ENCODE data around the gene DZANK1.
A peak's percentile ranks its signal among the peaks of the same experiment; 100 is the strongest.
"Not testable (repeated sequence)": the region's sequence is repeated elsewhere in the genome, so short reads cannot be mapped to it uniquely, and the experiment has no call there.

Gene DZANK1

DNA sequence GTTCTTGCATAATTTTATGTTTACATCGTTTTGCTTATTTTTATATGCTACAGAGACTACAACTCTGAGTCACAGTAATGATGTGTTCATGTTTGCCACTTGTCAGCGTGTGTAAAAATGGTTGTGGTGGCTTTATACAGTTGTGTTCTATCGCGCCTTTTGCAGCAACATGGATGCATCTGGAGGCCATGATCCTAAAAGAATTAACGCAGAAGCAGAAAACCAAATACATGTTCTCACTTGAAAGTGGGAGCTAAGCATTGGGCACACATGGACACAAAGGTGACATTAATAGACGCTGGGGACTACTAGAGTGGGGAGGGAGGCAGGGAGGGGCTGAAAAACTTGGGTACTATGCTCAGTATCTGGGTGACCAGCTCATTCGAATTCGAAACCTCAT is 39.9 kb upstream of the DZANK1 start:
- TF ChIP-seq, protein P1, sequence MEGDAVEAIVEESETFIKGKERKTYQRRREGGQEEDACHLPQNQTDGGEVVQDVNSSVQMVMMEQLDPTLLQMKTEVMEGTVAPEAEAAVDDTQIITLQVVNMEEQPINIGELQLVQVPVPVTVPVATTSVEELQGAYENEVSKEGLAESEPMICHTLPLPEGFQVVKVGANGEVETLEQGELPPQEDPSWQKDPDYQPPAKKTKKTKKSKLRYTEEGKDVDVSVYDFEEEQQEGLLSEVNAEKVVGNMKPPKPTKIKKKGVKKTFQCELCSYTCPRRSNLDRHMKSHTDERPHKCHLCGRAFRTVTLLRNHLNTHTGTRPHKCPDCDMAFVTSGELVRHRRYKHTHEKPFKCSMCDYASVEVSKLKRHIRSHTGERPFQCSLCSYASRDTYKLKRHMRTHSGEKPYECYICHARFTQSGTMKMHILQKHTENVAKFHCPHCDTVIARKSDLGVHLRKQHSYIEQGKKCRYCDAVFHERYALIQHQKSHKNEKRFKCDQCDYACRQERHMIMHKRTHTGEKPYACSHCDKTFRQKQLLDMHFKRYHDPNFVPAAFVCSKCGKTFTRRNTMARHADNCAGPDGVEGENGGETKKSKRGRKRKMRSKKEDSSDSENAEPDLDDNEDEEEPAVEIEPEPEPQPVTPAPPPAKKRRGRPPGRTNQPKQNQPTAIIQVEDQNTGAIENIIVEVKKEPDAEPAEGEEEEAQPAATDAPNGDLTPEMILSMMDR (IDR thresholded peaks at IDR 0.05; ENCODE audit: extremely low read depth, missing control alignments) = no peak
- no peak for DNase-seq (ENCODE audit: low spot score)

DNA sequence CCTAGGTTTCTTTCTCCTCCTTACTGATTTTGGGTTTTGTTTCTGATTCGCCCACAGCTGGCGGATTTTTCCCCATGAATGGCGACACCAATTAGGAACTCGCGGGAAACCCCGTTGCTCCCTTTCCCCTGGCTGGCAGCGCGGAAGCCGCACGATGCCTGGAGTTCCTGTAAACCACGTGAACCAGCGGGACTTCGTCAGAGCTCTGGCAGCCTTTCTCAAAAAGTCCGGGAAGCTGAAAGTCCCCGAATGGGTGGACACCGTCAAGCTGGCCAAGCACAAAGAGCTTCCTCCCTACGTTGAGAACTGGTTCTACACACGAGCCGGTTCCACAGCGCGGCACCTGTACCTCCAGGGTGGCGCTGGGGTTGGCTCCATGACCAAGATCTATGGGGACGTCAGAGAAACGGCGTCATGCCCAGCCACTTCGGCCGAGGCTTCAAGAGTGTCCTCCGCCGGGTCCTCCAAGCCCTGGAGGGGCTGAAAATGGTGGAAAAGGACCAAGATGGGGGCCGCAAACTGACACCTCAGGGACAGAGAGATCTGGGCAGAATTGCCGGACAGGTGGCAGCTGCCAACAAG is 37.7 kb upstream of the DZANK1 start:
- no peak for DNase-seq (ENCODE audit: low spot score)
- TF ChIP-seq, protein P1 (IDR thresholded peaks at IDR 0.05; ENCODE audit: extremely low read depth, missing control alignments) = no peak

GRCh38 chr20:18501672-18502071 is 34.8 kb upstream of the DZANK1 start:
- not testable (repeated sequence) for DNase-seq (ENCODE audit: low spot score)

DNA sequence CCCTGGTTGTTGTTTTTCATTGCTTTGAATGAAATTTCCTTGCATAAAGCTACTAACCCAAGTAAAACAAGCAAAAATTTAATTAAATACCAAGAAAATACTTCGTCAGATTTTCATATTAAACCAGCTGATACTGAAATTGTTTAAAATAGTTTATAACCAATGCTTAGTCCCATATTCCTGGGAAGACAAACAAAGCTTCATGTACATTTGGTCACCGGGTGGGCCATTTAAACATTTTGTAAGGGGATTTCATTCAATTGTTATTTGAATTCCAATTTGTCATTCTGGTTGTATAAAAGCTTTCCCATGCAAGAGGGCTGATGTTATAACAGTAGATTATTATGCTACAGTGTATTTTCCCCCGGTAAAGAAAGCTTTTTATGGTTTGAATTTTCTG is 30.8 kb upstream of the DZANK1 start:
- TF ChIP-seq, protein P1 (IDR thresholded peaks at IDR 0.05; ENCODE audit: extremely low read depth, missing control alignments) = no peak
- DNase-seq (ENCODE audit: low spot score) = no peak

DNA sequence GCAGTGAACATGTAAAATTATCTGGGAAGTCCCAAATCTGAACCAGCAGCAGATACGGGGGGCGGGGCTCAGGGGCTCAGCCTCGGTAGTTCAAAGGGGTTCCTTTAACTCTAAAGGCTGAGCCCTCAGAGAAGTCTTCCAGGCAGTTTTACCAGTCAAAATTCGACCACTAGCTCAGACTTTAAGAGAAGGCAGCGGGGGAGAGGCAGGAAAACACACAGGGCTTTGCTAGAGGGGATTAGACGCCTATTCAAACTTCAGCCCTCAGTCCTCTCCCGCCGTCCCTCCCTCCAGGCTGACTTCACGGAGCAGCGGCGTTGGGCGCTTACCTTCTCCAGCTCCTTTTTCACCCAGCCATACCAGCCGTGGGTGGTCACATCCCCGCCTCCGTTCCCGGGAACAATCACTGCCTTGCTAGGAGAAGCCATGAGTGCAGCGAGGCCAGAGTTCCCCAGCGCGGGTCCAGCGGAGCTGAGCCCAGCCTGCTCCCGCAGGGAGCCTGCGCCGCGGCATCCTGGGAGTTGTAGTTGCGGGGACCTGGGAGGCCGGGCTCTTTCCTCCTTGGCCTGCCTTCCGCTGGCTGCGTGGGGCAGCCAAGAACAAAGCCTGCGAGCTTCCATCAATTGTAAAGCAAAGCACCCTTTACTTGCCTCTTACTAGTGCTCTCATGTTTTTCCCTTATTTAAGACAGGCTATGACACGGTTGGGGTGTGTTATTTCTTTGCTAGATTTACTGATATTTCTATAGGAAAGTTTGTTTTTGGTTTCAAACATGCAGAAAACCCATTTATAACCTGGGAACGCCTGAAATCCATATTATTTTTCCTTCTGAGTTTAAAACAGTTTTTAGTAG is 30.1 kb upstream of the DZANK1 start, which contains the start of gene RBBP9:
TSS of gene RBBP9 (minus strand) at position 486 of the 853 bp plus-strand sequence. CDS start at position 428, 58 bp downstream.
- TF ChIP-seq, protein P1 (IDR thresholded peaks at IDR 0.05; ENCODE audit: extremely low read depth, missing control alignments) = no peak

DNA sequence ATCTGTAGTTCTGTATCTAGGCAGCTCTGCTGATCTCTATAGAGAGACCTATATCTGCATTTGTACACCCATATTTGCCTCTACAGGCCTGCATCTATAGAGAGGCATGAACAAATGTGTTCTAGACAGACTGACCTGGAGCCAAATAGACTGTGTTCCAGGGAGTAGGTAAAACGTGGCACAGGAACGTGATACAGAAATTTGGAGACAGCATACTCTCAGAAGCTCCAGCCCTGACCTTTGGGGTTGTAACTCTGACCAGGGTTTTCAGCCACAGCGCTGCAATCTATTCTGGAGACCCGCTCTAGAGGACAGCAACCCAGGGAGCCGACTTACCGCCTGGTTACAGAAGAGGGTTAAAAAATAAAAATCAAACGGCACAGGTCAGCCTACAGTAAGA is 29.2 kb upstream of the DZANK1 start:
- TF ChIP-seq, protein P1 (IDR thresholded peaks at IDR 0.05; ENCODE audit: extremely low read depth, missing control alignments) = no peak
- no peak for DNase-seq (ENCODE audit: low spot score)

More for the DNA sequence above, 30.1 kb upstream of the DZANK1 start, which contains the start of gene RBBP9:
- peak; percentile 82 for DNase-seq (ENCODE audit: low spot score)

GRCh38 chr20:18488301-18488700 is 21.5 kb upstream of the DZANK1 start:
- TF ChIP-seq, protein P1 (IDR thresholded peaks at IDR 0.05; ENCODE audit: extremely low read depth, missing control alignments) = no peak
- DNase-seq (ENCODE audit: low spot score) = no peak
